Panc1 (cell line): ENCODE data around the gene SLC9A3.

Experiments
- POLR2AphosphoS5 ChIP-seq: IDR thresholded peaks from 2 replicates; pipeline ENCODE4 v1.6.1; 2012; ENCODE audit warnings: mild to moderate bottlenecking, low read depth, low read length, moderate library complexity
- SIN3A ChIP-seq: IDR thresholded peaks from 2 replicates; pipeline ENCODE4 v1.6.1; 2012; ENCODE audit warnings: low read depth, mild to moderate bottlenecking, low read length, moderate library complexity, borderline replicate concordance; ENCODE audit not compliant: insufficient read depth
- TCF7L2 ChIP-seq: IDR thresholded peaks from 2 replicates; pipeline ENCODE4 v1.6.1; 2011; ENCODE audit warnings: mild to moderate bottlenecking, low read depth, low read length, inconsistent platforms
- TF ChIP-seq, protein P1 (sequence below): fragments of 450-650 bp; IDR thresholded peaks from 2 replicates; pipeline ENCODE4 v1.5.1; 2017; ENCODE audit warnings: mild to moderate bottlenecking

GRCh38 chr5:489689-490080 lies 34.6 kb downstream of the SLC9A3 start:
- TF ChIP-seq, protein P1, sequence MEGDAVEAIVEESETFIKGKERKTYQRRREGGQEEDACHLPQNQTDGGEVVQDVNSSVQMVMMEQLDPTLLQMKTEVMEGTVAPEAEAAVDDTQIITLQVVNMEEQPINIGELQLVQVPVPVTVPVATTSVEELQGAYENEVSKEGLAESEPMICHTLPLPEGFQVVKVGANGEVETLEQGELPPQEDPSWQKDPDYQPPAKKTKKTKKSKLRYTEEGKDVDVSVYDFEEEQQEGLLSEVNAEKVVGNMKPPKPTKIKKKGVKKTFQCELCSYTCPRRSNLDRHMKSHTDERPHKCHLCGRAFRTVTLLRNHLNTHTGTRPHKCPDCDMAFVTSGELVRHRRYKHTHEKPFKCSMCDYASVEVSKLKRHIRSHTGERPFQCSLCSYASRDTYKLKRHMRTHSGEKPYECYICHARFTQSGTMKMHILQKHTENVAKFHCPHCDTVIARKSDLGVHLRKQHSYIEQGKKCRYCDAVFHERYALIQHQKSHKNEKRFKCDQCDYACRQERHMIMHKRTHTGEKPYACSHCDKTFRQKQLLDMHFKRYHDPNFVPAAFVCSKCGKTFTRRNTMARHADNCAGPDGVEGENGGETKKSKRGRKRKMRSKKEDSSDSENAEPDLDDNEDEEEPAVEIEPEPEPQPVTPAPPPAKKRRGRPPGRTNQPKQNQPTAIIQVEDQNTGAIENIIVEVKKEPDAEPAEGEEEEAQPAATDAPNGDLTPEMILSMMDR = no peak
- TF ChIP-seq POLR2AphosphoS5 (no peak), TCF7L2 (no peak), SIN3A (no peak)
